Left ventricle myocardium inferior (tissue), 1 donor: ENCODE results near the gene EPB41L4B. TPM values are rescaled to one million over a fixed set of nuclear protein-coding genes. Genes with fewer than 3 reads are reported as not detected.

ENCODE experiments used
- DNase-seq: peaks from one replicate; pipeline ENCODE4 v3.0.0-alpha.2; 2020
- H3K27ac ChIP-seq: fragments of 200-600 bp; replicated peaks from 2 replicates; pipeline ENCODE4 v1.8.0; 2021
- H3K27me3 ChIP-seq: fragments of 200-600 bp; 2 replicates; pipeline ENCODE4 v1.8.0; 2021; ENCODE audit warnings: low read depth
- H3K36me3 ChIP-seq: fragments of 200-600 bp; 2 replicates; pipeline ENCODE4 v1.8.0; 2021
- H3K4me1 ChIP-seq: fragments of 200-600 bp; 2 replicates; pipeline ENCODE4 v1.8.0; 2021
- H3K4me3 ChIP-seq: fragments of 200-600 bp; 2 replicates; pipeline ENCODE4 v1.8.0; 2021; ENCODE audit warnings: mild to moderate bottlenecking, moderate library complexity
- H3K9me3 ChIP-seq: fragments of 200-600 bp; replicated peaks from 2 replicates; pipeline ENCODE4 v1.8.0; 2021
- intact Hi-C: fragments of 100-400 bp; cut with micrococcal nuclease; formaldehyde crosslinking; loops from one replicate; pipeline ENCODE4 v1.11.0; 2022
- total RNA-seq: library from RNA; stranded (reverse); fragmentation: NEBNext Ultra II Directional; extraction: Animal tissue kit (Norgen Biotek cat#: 25700); gene quantifications from one replicate; pipeline ENCODE4 v1.2.1, GENCODE V29; 2021
- TF ChIP-seq, protein P1 (sequence below): fragments of 200-600 bp; IDR thresholded peaks from 2 replicates; pipeline ENCODE4 v1.8.0; 2021; ENCODE audit warnings: antibody characterized with exemption, mild to moderate bottlenecking, borderline replicate concordance
- donor health status: DM: no; HTN: yes; CAD: no; lungs with severe emphysema.

Gene EPB41L4B
- total RNA-seq, 1 donor from 2014 or later: 13.9 TPM

DNA sequence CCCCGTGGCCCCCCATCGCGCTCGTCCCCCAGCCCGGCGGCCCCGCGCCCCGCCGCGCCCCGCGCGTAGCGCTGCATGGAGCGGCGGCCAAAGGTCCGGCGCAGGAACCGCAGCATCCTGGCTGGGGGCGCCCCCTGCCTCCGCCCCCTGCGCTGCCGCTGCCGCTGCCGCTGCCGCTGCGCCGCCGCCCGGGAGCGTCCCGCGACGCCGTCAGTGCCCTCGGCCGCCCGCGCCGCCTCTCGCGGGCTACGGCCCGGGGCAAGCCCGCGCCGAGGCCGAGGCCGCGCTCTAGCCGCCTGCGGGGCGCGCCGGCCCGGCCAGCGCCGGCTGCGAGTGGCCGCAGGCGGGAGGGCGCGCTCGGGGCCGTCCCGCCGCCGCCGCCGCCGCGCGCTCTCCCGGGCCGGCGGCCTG, 523 bp downstream of the EPB41L4B start:
- no peak for DNase-seq
- TF ChIP-seq, protein P1, sequence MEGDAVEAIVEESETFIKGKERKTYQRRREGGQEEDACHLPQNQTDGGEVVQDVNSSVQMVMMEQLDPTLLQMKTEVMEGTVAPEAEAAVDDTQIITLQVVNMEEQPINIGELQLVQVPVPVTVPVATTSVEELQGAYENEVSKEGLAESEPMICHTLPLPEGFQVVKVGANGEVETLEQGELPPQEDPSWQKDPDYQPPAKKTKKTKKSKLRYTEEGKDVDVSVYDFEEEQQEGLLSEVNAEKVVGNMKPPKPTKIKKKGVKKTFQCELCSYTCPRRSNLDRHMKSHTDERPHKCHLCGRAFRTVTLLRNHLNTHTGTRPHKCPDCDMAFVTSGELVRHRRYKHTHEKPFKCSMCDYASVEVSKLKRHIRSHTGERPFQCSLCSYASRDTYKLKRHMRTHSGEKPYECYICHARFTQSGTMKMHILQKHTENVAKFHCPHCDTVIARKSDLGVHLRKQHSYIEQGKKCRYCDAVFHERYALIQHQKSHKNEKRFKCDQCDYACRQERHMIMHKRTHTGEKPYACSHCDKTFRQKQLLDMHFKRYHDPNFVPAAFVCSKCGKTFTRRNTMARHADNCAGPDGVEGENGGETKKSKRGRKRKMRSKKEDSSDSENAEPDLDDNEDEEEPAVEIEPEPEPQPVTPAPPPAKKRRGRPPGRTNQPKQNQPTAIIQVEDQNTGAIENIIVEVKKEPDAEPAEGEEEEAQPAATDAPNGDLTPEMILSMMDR: no peak
- no peaks in the 10 kb centered on the region for H3K9me3 ChIP-seq
- H3K4me1 ChIP-seq: peaks cover 38% of the 10 kb centered on the region
- H3K36me3 ChIP-seq: no peaks in the 10 kb centered on the region
- peaks cover 74% of the 10 kb centered on the region for H3K27me3 ChIP-seq
- H3K4me3 ChIP-seq: peak overlapping the region; percentile 70
- intact Hi-C loops: no loop called here
- no peak overlapping the region for H3K27ac ChIP-seq

DNA sequence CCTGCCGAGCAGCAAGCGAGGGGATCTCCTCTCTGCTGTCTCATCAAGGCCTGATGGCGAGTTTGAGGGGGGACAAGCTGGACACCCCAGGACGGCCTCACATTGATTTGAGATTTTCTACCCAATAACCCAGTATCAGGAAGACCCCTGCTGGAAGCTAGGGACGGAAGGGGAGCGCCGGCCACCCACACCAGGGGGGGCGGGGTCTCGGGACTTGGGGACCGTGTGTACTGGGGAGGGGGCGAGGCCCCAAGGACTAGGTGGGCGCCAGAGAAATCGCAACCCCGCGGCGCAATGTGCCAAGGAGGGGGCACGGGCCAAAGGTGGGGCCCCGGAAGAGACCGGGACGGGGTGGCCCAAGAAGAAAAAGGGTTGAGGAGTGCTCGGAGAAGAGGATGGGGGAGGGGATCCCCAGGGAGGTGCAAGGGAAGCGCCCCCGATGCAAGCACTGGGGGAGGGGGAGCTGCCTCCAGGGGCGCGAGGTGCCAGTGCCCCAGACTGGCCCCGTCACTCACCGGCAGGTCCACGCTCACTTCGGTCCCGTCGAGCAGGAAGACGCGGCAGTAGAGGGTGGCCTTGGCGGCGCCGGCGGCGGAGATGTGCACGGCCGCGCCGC, 1.1 kb downstream of the EPB41L4B start:
- peaks cover 77% of the 10 kb centered on the region for H3K27me3 ChIP-seq
- H3K4me1 ChIP-seq: peaks cover 44% of the 10 kb centered on the region
- TF ChIP-seq, protein P1: no peak
- no peaks in the 10 kb centered on the region for H3K36me3 ChIP-seq
- DNase-seq: no peak
- H3K27ac ChIP-seq: peak overlapping the region; percentile 70
- intact Hi-C loops: no loop called here
- H3K9me3 ChIP-seq: no peaks in the 10 kb centered on the region
- peak overlapping the region; percentile 70 for H3K4me3 ChIP-seq

DNA sequence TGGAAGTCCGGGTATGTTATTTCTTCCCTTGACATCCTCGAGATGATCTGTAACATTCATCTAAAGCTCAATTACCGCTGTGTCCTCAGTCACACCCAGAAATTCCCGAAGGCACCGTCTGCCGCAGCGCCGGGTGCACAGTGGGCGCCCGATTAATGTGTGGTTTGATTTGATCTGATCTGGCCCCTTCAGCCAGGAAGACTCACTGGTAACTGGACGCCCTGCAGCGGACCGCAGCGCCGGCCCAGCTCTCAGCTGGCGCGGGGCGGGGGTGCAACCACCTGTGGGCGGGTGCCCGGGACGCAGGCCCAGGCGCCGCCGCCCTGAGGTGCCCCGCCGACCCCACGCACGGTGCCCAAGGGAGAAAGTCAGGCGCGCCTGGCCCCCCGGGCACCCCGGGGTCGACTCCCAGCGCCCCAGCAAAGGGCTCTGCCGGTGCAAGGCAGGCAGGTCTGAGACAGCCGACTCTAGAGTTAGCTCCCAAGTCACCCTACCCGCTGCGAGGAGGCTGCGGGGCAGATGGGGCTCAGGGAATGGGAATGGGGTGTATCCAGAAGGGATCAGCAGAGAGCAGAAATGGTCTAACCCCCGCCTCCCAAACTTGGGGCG, 1.7 kb downstream of the EPB41L4B start:
- DNase-seq: no peak
- Histone ChIP-seq H3K4me3 (peak overlapping the region; percentile 70), H3K36me3 (no peaks in the 10 kb centered on the region), H3K27ac (peak overlapping the region; percentile 70), H3K9me3 (no peaks in the 10 kb centered on the region), H3K27me3 (peaks cover 80% of the 10 kb centered on the region), H3K4me1 (peaks cover 47% of the 10 kb centered on the region)
- TF ChIP-seq, protein P1: no peak
- intact Hi-C loops: no loop called here

DNA sequence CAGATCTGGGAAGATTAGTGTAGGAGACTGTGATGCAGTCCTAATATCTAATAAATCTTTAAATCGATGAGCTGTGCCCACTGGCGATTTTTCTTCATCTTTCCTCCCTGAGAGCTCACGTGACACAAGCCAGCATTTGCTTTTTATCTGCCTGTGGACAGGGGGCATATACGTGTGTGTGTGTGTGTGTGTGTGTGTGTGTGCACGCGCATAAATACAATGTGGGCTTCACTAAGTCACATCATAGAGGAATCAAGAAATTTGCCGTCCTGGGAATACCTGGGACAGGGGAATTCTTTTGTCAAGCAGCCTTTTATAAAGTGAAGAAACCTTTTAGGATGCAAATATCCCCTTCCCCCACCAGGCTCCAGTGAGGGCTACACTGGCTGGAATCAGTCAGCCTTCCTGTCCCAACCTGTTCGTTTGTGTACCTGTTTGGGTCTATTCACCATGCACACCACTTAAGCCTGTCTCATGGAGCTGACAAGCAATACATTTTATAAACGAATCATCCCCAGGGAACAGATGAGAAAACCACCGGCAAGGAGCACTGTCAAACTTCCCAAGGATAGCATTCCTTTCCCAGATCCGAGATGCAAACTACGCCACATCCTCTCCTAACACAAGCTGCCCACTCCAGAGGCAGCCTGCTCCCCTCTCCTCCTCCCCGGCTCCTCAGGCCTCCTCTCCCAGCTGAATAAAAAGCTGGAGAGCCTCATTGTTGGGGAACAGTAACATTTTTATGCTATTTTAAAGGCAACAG, 2.7 kb downstream of the EPB41L4B start:
- Histone ChIP-seq H3K4me3 (peak overlapping the region; percentile 70), H3K4me1 (peaks cover 57% of the 10 kb centered on the region), H3K9me3 (no peaks in the 10 kb centered on the region), H3K27me3 (peaks cover 83% of the 10 kb centered on the region), H3K27ac (peak overlapping the region; percentile 83), H3K36me3 (no peaks in the 10 kb centered on the region)
- DNase-seq: no peak
- TF ChIP-seq, protein P1: no peak
- intact Hi-C loops: no loop called here

DNA sequence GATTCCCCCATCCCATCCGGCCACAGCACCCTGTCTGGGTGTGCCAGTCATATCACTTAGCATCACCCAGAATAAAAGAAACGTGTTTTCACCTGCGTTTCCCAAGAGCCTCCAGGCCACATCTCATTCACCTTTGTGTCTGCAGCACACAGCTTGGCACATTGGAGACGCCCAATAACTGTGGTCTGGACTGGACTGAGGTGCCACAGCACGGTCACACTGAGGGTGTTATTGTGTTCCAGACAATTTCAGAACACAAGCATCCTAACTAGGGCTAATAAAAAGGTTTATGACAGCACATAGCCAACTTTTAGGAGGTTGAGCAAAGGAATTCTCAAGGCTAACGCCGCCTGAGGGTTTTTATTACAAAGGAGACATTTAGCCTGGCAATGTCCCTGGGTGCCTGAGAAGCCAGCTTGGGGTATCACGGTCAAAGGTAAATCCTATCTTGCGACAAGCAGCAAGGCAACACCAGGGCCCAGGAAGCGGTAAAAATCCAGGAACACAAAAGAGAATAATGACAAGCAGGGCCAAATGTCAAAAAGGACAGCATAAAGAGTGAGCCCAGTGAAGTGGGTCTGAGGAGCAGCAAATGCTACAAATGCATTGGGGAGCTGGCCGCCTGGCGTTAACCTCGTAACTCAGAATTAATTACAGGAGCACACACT, 3.4 kb downstream of the EPB41L4B start:
- Histone ChIP-seq H3K4me1 (peaks cover 64% of the 10 kb centered on the region), H3K4me3 (no peak overlapping the region), H3K27me3 (peaks cover 77% of the 10 kb centered on the region), H3K36me3 (no peaks in the 10 kb centered on the region), H3K27ac (peak overlapping the region; percentile 83), H3K9me3 (no peaks in the 10 kb centered on the region)
- TF ChIP-seq, protein P1: no peak
- DNase-seq: no peak
- intact Hi-C loops: no loop called here
